NCI-H510A (cell line): ENCODE results near the gene SH3RF1.

Experiments
- DNase-seq: peaks from one replicate; lab custom pipeline; 2025; lab: John Stamatoyannopoulos, UW

Gene SH3RF1

DNA sequence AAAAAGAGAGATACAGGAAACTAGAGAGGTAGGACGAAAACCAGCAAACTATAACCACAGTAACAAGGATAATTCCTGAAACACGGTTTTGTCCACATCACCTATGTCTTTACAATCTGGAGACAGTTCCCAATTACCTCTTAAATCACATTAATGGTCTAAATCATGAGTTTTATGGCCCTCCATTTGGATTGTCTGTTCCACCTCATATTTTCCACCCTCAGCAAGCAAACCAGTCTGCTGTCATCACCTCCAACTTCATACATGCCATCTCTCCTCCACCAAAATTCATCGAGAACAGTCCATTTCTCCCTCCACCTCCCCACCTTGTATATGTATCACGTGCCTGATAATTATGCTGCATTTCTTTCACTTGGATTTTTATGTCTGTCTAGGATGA is 107.3 kb downstream of the SH3RF1 start:
- no peak for DNase-seq

DNA sequence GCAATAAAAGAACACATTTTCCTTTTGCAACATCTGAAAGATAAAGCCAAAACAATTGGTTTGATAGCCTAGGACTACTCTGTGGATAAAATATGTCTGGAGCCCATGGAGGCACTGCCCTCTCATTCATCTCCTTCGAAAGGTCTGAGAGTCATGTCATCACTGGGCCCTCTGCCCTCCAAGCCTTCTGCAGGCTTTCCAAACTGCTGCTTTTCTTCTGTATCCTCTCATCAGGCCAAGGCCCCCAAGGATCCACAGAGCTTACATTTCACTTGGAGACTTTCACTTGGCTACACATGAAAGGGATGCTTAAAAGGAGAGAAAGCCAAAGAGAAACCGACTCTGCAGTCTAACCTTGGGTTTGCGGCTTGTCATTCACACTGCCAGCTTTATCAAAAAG is 109.9 kb downstream of the SH3RF1 start:
- no peak for DNase-seq

DNA sequence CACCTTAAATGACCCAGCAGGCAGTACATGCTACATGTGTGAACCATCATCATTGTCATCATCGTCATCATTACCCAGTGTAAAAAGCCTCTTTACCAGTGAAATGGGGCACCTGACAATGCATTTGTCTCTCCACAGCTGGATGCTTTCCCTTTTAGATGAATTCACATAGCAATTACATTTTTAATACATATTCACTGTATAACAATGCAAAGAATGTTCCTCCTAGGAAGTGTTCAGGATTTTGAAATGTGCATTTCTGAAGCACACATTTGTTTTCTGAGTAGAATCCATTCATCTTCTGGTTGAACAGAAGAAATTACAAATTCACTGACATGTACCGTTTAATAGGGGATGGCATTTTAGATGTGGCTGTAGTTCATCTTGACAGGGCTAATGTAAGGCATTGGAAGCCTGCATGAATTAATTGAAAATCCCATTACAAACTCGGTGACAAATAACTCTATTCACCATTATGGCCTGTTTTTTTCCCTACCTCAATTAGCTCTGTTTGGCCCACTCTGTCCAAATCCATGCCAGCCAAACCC is 111.1 kb downstream of the SH3RF1 start:
- DNase-seq = no peak

DNA sequence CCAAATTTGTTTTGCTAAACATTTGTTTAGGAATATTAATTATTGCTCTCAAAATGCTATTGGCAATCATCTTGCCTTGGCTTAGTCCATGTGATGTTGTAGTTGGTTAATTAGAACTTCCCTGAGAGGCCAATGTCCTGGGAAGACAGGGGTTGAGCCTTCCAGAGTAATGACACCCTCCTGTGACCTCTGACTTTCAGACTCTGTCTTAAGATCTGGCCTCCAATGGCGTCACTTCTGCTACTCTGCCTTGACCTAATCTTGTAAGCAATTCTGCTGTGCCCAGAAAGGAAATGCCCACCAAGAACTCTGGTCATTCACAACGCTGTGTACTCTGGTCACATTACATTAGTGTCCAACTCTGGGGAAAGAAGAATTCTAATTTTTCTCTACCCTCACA is 111.9 kb downstream of the SH3RF1 start:
- no peak for DNase-seq

DNA sequence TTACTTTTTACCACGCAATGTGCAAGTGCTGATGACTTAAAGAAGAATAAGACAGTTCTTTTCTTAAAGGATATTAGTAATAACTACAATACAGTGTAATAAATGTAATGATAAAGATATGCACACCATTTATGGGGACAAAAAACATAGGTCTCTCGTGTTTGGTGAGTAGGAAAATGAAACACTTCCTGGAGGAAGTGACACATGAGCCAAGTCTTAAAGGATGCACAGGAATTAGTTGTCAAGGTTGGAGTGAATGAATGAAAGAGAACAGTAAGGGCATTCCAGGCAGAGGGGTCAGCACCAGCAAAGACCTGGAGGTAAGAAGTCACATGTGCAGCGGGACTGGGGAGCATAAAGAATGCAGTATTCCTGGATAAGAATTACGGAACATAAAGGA is 112.7 kb downstream of the SH3RF1 start:
- no peak for DNase-seq

DNA sequence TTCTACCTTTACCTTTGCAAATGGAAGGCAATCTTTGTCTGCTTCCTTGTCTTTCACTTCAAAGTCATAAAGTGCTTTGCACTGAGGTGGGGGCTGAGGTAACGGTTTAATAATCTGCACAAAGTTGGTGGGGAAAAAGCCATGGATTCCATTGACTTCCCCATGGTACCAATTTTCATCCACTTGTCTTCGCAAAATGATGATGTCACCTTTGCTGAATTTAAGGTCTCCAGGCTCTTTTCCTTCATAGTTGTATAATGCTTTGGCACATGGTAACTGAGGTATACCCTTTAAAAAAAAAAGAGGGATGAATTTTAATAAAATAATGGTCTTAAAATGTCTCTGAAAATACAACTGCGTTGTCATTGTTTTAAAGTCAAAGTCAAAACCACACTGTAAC is 114.4 kb downstream of the SH3RF1 start:
- no peak for DNase-seq

DNA sequence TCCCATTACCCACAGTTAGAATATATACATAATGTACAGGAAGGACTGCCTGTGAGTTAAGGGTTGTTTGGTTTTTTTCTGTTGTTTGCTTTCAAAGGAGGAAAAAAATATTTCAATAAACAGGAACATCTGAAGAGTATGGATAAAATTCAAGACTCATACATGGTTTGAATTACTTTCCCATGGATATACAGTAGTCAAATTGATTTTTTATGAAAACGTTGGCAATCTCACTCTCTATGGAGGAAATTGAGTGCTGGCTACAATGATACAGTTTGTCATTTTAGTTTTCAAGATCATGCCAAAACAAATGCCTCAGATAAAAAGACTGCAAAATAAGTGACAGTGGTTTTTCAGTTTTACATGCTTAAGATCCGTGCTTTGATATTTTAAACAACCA is 116.6 kb downstream of the SH3RF1 start:
- no peak for DNase-seq

DNA sequence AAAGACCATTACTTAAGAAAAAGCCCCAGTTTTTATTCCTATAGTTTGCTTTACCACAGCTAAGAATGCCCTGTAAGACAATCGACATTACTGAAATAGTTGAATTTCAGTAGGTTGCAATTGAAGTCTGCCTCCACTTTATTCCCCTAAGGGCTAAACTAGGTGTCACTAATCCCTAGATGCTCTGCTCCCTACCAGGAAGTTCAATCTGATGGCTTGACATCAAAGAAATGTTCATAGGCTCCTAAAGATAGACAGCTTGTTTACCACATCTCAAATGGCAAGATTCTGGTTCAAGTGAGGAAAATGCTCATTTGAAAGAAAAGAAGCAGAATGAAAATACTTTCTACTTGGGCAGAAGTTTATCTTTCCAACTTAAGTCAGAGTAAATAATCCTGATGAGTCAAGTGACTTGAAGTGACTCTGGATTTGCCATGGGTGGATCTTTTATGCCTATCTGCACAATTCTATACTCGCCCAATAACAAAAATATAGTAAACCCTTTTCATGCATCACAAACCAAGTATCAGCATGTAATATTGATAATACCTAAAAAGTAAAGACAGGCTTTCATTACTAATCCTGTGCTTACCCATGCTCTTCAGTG is 117.2 kb downstream of the SH3RF1 start:
- DNase-seq = no peak

DNA sequence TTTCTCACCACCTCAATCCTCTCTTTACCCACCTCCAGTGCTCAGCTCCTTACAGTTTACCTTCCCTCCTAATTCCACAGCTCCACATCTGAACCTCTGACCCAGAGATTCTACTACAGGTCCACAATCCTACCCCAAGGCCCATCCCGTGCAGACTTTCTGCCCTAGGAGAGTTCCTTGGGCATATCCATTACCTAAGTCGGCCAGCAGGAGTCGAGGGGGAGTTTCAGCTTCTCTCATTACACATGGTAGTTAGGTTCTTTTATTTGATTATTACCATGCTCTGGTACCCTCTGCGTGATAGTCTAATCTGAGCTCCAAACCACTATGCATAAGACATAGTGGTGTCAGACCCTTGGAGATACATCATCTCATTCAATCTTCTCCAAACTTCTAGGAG is 117.9 kb downstream of the SH3RF1 start:
- no peak for DNase-seq

DNA sequence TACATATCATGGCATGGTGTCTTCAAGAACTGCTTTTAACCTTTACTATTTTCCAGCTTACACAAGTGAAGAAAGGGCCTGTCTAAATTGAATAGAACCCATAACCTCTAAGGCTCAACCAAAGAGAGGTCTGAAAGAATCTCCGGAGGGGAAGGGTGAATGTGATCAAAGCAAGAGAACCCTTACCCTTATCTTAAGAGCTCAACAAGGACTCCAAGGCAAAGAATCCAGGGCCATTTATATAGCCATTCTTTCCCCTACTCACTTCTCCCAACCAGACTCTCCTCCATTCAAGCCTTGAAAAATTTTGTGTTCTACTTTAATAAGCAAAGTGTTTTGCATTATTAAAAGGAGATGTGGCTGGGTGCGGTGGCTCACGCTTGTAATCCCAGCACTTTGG is 118.7 kb downstream of the SH3RF1 start:
- DNase-seq = no peak

DNA sequence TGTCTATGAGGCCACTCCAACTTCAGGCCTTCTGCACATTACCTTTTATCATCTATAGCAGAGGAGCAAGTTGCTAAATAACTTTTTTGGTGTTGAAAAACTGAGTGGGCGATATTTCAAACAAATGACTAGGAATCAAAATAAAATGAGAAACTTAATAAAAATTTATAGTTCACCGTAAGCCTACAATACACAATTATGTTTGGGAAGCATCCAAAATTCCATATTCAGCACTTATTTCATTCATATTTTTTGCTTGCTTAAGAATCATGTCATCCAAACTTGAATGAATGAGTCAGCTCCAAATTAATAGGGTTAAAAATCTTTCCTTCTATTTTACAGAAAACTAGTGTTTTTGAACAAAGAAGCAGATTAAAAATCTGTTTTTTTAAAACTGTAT is 119.1 kb downstream of the SH3RF1 start:
- DNase-seq = no peak

DNA sequence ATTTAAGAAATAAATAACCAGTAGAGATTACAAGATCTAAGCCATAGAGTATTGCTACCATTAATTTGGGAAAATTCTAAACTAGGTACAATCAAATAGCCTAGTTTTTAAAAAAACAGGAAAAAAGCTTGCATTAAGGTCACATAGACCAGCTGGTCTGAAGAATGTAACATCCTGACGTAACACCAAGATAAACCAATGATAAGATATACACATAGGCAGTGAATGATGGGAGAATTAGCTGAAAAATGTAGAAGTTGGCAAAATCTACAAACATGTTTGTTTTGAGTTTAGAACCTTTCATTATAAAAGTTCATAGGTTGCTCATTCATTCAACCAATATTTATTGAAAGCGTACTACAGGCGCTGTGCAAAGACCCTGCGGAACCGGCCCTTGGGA is 120.0 kb downstream of the SH3RF1 start:
- DNase-seq = no peak

DNA sequence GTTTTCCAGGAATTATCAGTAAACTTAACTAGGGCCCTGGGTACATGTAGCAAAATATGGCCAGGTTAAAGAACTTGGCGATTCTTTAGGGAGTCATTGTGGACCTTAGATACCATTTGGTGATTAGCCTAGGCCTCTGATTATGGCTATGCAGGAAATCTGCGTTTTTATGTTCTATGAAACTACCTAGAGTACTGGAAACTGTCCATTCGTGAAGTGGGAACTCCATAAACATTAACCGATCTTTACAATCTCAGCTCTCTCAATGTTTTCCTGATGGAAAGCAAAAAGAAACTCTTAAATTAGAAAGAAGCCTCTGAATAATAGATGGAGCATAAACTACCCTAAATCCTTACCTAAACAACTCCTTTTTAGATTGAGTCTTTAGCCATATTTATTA is 121.9 kb downstream of the SH3RF1 start:
- DNase-seq = no peak

DNA sequence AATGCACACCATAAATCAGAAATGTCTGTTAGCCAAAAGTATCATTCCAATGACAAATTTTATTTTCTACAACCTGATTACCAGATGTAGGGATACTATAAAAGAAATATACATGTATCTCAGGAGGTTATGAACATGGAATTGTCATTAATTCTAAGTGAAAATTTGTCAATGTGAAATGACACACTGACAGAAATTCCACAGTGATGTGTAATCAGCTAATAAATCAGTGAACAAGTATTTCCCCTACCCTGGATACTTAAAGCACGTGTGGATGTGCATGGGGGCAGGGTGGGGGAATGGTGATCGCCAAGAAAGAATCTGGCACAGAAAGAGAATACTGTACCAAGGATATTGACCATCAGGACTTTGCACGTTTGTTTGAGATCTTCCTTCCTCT is 123.6 kb downstream of the SH3RF1 start:
- DNase-seq = no peak

DNA sequence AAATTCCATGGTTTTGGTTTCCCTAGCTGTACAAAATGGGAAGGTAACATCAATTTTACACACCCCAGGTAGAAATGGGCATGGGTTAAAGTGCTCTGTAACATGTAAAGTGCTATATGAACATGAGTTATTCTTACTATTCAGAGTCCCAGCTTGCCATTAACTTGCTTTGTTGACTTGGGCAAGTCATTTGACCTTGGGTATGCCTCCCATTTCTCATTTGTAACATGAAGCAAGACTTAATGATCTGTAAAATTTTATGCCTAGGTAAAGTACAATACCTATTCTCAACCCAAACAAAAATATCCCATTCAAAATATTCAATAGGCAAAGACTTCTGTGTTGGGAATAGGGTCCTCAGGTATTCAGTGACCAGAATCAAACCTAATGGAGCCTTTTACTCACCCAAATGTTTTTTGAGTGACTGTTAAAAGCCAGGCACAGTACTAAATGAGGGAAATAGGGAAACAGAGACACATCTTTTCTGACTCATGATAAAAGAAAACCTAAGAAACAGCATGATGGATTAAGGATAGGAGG is 126.6 kb downstream of the SH3RF1 start:
- DNase-seq = no peak

DNA sequence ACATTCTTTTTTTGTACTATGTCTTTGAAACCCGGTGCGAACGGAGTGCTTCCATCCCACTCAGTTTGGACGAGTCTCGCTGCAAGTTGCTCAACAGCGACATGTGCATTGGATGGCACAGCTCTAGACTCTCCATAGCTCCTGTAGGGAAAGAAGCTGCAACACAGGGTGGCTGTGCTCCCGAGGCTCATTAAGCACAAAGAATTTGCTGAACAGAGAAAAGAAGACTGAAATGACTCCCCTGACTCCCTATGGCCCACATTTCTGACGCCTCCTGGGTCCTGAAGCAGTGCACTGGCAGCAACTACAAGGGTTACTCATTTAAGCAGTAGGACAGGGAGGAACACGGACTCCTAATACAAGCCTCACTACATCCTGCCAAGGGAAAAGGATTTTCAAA is 127.4 kb downstream of the SH3RF1 start:
- no peak for DNase-seq

DNA sequence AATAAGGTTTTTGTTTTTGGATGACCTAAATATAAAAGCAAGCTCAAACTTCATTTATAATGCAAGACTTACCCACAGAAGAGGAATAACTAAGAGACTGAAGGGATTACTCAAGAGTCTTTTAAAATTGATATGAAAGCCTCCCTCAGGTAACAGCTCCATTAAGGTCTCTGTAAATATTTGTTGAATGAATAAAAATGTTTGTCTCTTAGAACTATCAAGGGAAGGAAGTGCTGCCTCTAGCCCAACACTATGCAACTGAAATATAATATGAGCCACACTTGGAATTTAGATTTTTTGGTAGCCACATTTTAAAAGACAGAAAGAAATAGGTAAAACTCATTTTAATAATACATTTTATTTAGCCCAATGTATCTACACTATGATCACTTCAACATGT is 127.8 kb downstream of the SH3RF1 start:
- DNase-seq = no peak

DNA sequence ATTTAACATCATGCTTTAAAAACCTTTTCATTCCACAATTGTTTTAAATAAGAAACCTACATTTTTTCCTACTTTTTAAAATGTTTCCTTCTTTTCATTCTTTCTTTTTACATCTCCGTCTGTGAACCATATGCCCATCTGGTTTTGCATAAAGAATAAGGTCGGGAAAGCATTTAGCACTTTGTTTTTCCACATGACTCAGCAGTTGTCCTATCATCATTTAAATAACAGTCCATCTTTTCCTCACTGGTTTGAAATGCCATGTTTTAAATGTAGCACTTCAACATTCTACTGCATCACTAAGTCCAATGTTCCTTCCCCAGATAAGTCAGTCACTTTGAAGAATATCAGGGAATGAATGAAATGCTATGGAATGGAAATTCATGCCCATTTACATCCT is 128.4 kb downstream of the SH3RF1 start:
- no peak for DNase-seq

DNA sequence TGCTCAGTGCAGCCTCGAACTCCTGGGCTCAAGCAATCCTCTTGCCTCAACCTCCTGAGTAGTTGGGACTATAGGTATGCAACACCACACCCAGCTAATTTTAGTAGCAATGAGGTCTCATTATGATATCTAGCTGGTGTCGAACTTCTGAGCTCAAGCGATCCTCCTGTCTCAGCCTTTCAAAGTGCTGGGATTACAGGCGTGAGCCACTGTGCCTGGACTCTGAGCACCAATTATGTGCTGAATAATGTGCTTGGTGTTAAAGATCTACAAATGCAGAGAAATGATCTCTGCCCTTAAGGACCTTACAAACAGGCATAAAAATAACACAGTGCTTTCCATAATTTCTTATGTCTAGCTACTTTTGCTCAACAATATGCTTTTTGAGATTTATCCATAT is 131.7 kb downstream of the SH3RF1 start:
- no peak for DNase-seq

DNA sequence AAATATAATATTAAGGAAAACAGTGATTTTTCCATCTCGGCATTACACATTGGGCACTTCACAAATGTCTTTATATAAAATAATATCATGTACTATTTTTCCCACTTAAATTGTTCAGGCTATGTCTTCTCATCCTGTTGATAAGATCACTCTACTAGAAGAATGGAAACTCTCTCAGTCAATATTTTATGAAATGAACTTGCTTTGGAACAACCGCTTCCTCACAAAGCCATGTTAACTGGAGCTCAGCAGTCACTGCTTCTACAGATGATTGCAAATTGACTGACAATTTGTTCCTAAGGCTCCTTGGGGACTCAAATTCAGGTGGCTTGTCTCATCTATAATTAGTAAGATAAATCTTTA is 133.2 kb downstream of the SH3RF1 start:
- DNase-seq = no peak

DNA sequence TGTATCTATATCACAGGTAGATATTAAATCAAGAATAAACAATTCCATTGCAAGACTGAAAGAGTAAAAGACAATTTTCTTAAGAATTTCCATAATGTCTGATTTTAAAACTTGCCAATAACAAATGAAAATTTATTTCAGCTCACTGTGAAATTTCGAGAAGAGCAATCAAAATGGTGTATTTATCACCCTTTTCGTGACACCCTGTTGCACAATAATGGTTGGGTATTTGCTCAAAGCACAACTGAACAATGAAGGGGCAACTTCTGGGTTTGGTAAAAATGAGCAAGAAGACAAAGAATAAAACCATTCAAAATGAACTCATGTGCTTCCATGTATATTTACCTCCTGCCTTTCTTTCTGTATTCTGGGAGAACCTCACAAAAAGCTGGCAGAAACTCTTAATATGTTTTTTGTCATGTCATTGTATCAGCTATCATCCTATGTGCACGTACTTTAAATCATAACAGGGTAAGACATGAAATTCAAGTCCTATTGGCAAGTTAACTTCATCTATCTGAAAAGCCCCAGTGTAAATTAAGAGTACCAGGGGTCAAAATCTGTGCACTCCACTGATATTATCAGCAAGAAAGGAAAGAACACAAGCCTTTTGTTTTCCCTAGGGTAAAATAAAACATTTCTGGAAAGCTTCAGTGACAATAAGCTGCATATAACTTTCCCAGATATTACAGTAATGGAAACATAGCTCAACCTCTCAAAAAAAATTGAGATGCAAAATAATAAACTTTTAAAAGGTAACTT is 133.8 kb downstream of the SH3RF1 start:
- DNase-seq = no peak

DNA sequence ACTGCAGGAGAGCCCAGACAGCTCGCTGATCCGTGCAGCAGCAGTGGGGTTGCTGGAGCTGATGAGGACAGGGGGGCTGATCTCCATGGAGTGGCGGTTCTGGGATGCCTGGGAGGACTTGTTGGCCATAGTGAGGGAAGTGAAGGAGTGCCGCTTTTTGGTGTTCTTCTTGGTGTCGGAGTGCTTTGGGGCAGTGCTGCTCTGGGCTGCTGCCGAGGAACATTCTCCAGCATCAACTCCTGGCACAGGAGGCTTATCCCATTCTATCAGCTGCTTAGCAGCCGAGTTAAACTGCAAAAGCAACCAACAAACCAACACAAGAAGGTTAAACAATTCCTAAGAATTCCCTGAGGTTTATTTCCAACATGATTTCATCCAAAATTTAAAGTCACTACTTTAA is 134.4 kb downstream of the SH3RF1 start:
- no peak for DNase-seq

DNA sequence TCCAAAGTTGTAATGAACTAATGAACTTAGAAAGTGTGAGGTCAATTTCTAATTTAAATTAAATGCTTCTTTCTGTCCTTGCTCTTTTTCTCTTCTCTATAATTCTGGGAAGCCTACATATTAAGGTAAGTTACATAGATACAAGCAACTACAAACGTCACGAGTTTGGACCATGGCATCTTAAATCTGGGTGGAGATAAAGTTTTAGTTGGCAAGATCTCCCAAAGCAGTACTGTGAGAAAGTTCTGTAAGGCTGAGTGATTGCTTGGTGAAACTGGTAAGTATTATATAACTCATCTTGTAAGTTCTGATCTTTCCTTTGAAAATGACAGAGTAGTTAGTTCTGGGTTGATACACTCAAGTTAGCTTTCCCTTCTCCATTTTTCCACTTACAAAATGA is 135.0 kb downstream of the SH3RF1 start:
- DNase-seq = no peak

DNA sequence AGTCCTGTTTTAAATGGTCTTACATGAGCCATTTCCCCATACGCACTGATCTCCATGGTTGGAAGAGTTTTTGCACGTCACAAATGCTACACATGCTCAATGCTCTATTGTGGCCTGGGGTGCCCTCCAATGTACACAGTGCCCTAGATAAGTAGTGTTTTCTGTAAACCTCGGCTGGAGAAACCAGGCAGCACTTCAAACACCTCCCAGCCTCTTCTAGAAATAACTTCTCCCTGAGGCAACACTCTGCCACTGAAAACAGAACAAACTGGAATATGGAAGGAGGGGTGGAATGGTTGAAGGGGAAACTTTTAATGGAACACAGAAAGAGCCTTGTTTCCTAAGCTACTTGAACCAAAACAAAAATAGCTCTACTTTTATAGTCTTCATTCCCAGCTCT is 136.8 kb downstream of the SH3RF1 start:
- no peak for DNase-seq
